Prostate gland (tissue), 2 donors: ENCODE data around the gene PSMC6. TPM values are rescaled to one million over a fixed set of nuclear protein-coding genes. Genes with fewer than 3 reads are reported as not detected.

Experiments
- DNase-seq: peaks from one replicate; pipeline ENCODE4 v3.0.0-alpha.2; 2019; ENCODE audit warnings: low spot score
- H3K27ac ChIP-seq, 2 donors: fragments of 200-600 bp; sonication (generic); 2 replicates each; pipeline ENCODE4 v1.5.1; 2017 to 2019
- H3K27me3 ChIP-seq: fragments of 200-600 bp; sonication (generic); replicated peaks from 2 replicates; pipeline ENCODE4 v1.5.1; 2019; ENCODE audit not compliant: insufficient read depth
- H3K36me3 ChIP-seq, 2 donors: fragments of 200-600 bp; sonication (generic); 1 replicate in 1 of 2; 2 replicates in 1 of 2; pipeline versions ENCODE4 v1.5.1 to v1.8.1; 2017 to 2019
- H3K4me1 ChIP-seq: fragments of 200-600 bp; sonication (generic); replicated peaks from 2 replicates; pipeline ENCODE4 v1.5.1; 2019
- H3K4me3 ChIP-seq, 2 donors: fragments of 200-600 bp; sonication (generic); 2 replicates each; pipeline ENCODE4 v1.5.1; 2017 to 2019
- H3K9me3 ChIP-seq: fragments of 200-600 bp; sonication (generic); 2 replicates; pipeline ENCODE4 v1.5.1; 2017
- CTCF ChIP-seq, 4 experiments: fragments of 200-600 bp in 2 of 4; fragments of 450-650 bp in 2 of 4; sonication (generic) in 2 of 4; IDR thresholded peaks; 1 replicate in 3 of 4; 2 replicates in 1 of 4; pipeline ENCODE4 v1.5.1; 2016 to 2019; ENCODE audit warnings: antibody characterized with exemption in 4 of 4, mild to moderate bottlenecking in 2 of 4, moderate library complexity in 2 of 4
- POLR2A ChIP-seq: fragments of 450-650 bp; IDR thresholded peaks from one replicate; pipeline ENCODE4 v1.6.1; 2016; ENCODE audit warnings: antibody characterized with exemption, mild to moderate bottlenecking
- POLR2AphosphoS5 ChIP-seq: sonication (generic); formaldehyde crosslinking; IDR thresholded peaks from one replicate; pipeline ENCODE4 v1.6.1; 2017; ENCODE audit warnings: antibody characterized with exemption
- WGBS: methylation state at CpG from one replicate; pipeline ENCODE4 v1.1.5; 2018; 5-methylcytosine and 5-hydroxymethylcytosine counted together
- intact Hi-C: fragments of 100-400 bp; cut with DNase I; formaldehyde crosslinking; loops from one replicate; pipeline ENCODE4 v1.14.2; 2022
- total RNA-seq, 2 donors: library from RNA; depleted of rRNA; stranded (reverse); fragments of >200 nt; gene quantifications; one replicate each; pipeline ENCODE4 v1.1.0, GENCODE V29; 2016

PSMC6 gene
- total RNA-seq = 10 to 100 TPM; 73.3 to 87.3 TPM

GRCh38 chr14:52706724-52707706 lies at the start of gene PSMC6:
Gene PSMC6, plus strand, starts transcription at chr14:52707200. Its CDS starts 20 bp downstream, at chr14:52707220.
- peak; percentile 95 for DNase-seq
- peak within 1 kb of the TSS; percentile 85 for H3K27ac ChIP-seq
- H3K27me3 ChIP-seq = no peaks in the 10 kb centered on the region
- intact Hi-C loops = no loop called here
- H3K4me3 ChIP-seq = peak within 1 kb of the TSS; percentile 66 to 67
- peaks cover 0 to 4% of the 10 kb centered on the region in 2 donors for H3K36me3 ChIP-seq
- no peaks in the 10 kb centered on the region for H3K4me1 ChIP-seq
- no peaks in the 10 kb centered on the region for H3K9me3 ChIP-seq
- TF ChIP-seq POLR2AphosphoS5 = peak; percentile 92
- no peak for TF ChIP-seq CTCF (IDR thresholded peaks at IDR 0.05)
- TF ChIP-seq POLR2A = peak; percentile 71
- 1% methylated on average over 43 of the region's 43 CpGs for WGBS

- TF ChIP-seq POLR2A (no peak), CTCF (IDR thresholded peaks at IDR 0.05) (no peak), POLR2AphosphoS5 (no peak)
- Histone ChIP-seq H3K4me3 (no peak overlapping the region), H3K4me1 (no peaks in the 10 kb centered on the region), H3K36me3 (no peaks in the 10 kb centered on the region), H3K27me3 (no peaks in the 10 kb centered on the region), H3K9me3 (no peaks in the 10 kb centered on the region), H3K27ac (no peak overlapping the region)
- intact Hi-C loops = no loop called here
- no peak for DNase-seq
Observed at GRCh38 chr14:52660325-52660724, 46.7 kb upstream of the PSMC6 start.

- TF ChIP-seq CTCF (IDR thresholded peaks at IDR 0.05) (no peak), POLR2A (no peak), POLR2AphosphoS5 (no peak)
- Histone ChIP-seq H3K4me1 (no peaks in the 10 kb centered on the region), H3K9me3 (no peaks in the 10 kb centered on the region), H3K27ac (no peak overlapping the region), H3K36me3 (no peaks in the 10 kb centered on the region), H3K4me3 (no peak overlapping the region), H3K27me3 (no peaks in the 10 kb centered on the region)
- 75% methylated on average over 1 of the region's 1 CpG for WGBS
- intact Hi-C loops = no loop called here
- no peak for DNase-seq
Observed at GRCh38 chr14:52660832-52661231, 46.2 kb upstream of the PSMC6 start.

- H3K27me3 ChIP-seq = no peaks in the 10 kb centered on the region
Observed at GRCh38 chr14:52661314-52661713, 45.7 kb upstream of the PSMC6 start.

More at GRCh38 chr14:52661314-52661713, 45.7 kb upstream of the PSMC6 start:
- H3K4me1 ChIP-seq = no peaks in the 10 kb centered on the region
- no peak for DNase-seq
- TF ChIP-seq CTCF (IDR thresholded peaks at IDR 0.05) = no peak
- TF ChIP-seq POLR2A = no peak
- TF ChIP-seq POLR2AphosphoS5 = no peak
- no peaks in the 10 kb centered on the region for H3K9me3 ChIP-seq
- 93% methylated on average over 2 of the region's 2 CpGs for WGBS
- no peak overlapping the region for H3K4me3 ChIP-seq
- no peaks in the 10 kb centered on the region for H3K36me3 ChIP-seq
- no peak overlapping the region for H3K27ac ChIP-seq
- intact Hi-C loops = no loop called here
